GM12878 (cell line): Measurements from ENCODE around the gene TMCC2. TPM values are rescaled to one million over a fixed set of nuclear protein-coding genes. Genes with fewer than 3 reads are reported as not detected.

ENCODE experiments used
- ATAC-seq: fragments of 200-7000 bp; cut with Tn5 transposase; 3 replicates; pipeline ENCODE4 v1.9.1; 2020; ENCODE audit warnings: mild to moderate bottlenecking, moderate library complexity
- BruUV-seq: library from RNA; stranded (reverse); fragments of 400-500 nt; replicated peaks from 2 replicates; lab custom pipeline; 2021; lab: Mats Ljungman, UMichigan
- CTCF ChIA-PET: fragments of 300-600 bp; sonication (Branson Sonifier 250); formaldehyde crosslinking; extraction: SDS; loops from one replicate; lab custom pipeline; 2021; ENCODE audit warnings: inconsistent platforms; lab: Yijun Ruan, JAX
- POLR2A ChIA-PET: fragments of 350-600 bp; formaldehyde crosslinking; extraction: SDS; loops from one replicate; lab custom pipeline; 2021; ENCODE audit warnings: inconsistent platforms; lab: Charles Lee
- RAD21 ChIA-PET: fragments of 300-600 bp; sonication (Branson Sonifier 250); formaldehyde crosslinking; loops from one replicate; lab custom pipeline; 2023; ENCODE audit warnings: antibody characterized with exemption; ENCODE audit not compliant: unreplicated experiment; lab: Charles Lee
- SMC1A ChIA-PET: fragments of 300-600 bp; sonication (Branson Sonifier 250); formaldehyde crosslinking; loops from one replicate; lab custom pipeline; 2023; ENCODE audit not compliant: unreplicated experiment, uncharacterized antibody; lab: Charles Lee
- DNase-seq: peaks from one replicate; pipeline ENCODE4 v3.0.0-alpha.2; 2011; ENCODE audit warnings: low read depth, low spot score
- FAIRE-seq: peaks from 3 replicates; lab custom pipeline; 2011; peaks lifted over from hg19 to GRCh38; lab: Jason Lieb, UNC
- H2AFZ ChIP-seq: 2 replicates; pipeline ENCODE4 v1.6.0; 2011; ENCODE audit warnings: low read depth, low read length, control low read depth; ENCODE audit not compliant: control insufficient read depth
- H3K27ac ChIP-seq: 2 replicates; pipeline ENCODE4 v1.5.1; 2011; ENCODE audit warnings: control low read depth; ENCODE audit not compliant: control insufficient read depth, insufficient read depth
- H3K27me3 ChIP-seq, 2 experiments: replicated peaks in 1 of 2; 2 replicates each; pipeline versions ENCODE4 v1.6.0 to v1.6.1; 2011; ENCODE audit warnings: low read length in 1 of 2; ENCODE audit not compliant: control insufficient read depth in 2 of 2, insufficient read depth in 2 of 2
- H3K36me3 ChIP-seq, 2 experiments: 2 replicates each; pipeline ENCODE4 v1.5.1; 2011; ENCODE audit warnings: low read length in 1 of 2; ENCODE audit not compliant: control insufficient read depth in 2 of 2, insufficient read depth in 2 of 2
- H3K4me1 ChIP-seq: 2 replicates; pipeline ENCODE4 v1.6.1; 2011; ENCODE audit warnings: mild to moderate bottlenecking, low read length, moderate library complexity, mixed read lengths; ENCODE audit not compliant: control insufficient read depth, insufficient read depth
- H3K4me2 ChIP-seq: 2 replicates; pipeline ENCODE4 v1.6.0; 2011; ENCODE audit warnings: control low read depth; ENCODE audit not compliant: control insufficient read depth, insufficient read depth
- H3K4me3 ChIP-seq: fragments of 200-600 bp; sonication (generic); 2 replicates; pipeline ENCODE4 v1.5.1; 2016
- H3K79me2 ChIP-seq: 2 replicates; pipeline ENCODE4 v1.6.0; 2011; ENCODE audit warnings: low read length; ENCODE audit not compliant: control insufficient read depth, insufficient read depth
- H3K9ac ChIP-seq: 2 replicates; pipeline ENCODE4 v1.8.0; 2011; ENCODE audit warnings: low read length, control low read depth, mixed read lengths; ENCODE audit not compliant: control insufficient read depth, insufficient read depth
- H3K9me3 ChIP-seq: replicated peaks from 3 replicates; pipeline ENCODE4 v1.5.1; 2011; ENCODE audit warnings: mild to moderate bottlenecking, low read length; ENCODE audit not compliant: control insufficient read depth, insufficient read depth
- H4K20me1 ChIP-seq: 2 replicates; pipeline ENCODE4 v1.6.0; 2011; ENCODE audit not compliant: control insufficient read depth, insufficient read depth
- ATF7 ChIP-seq: fragments of 450-650 bp; IDR thresholded peaks from 2 replicates; pipeline ENCODE4 v1.6.1; 2016; ENCODE audit warnings: low read depth, mild to moderate bottlenecking
- CBFB ChIP-seq: IDR thresholded peaks from 2 replicates; pipeline ENCODE4 v1.6.1; 2016; ENCODE audit warnings: antibody characterized with exemption, low read depth
- EZH2 ChIP-seq: IDR thresholded peaks from 2 replicates; pipeline ENCODE4 v1.6.1; 2012; ENCODE audit warnings: low read depth, mild to moderate bottlenecking, control low read depth, inconsistent platforms, low read length, borderline replicate concordance; ENCODE audit not compliant: control insufficient read depth
- SRF ChIP-seq, 2 experiments: IDR thresholded peaks; 2 replicates each; pipeline ENCODE4 v1.6.1; 2011; ENCODE audit warnings: low read depth in 2 of 2, low read length in 2 of 2, mild to moderate bottlenecking in 1 of 2, moderate library complexity in 1 of 2
- WGBS: methylation state at CpG from one replicate; pipeline ENCODE4 v1.1.6; 2016; ENCODE audit warnings: low lambda C conversion rate; ENCODE audit not compliant: insufficient replicate concordance, insufficient coverage; ENCODE audit errors: missing lambda C conversion rate; 5-methylcytosine and 5-hydroxymethylcytosine counted together
- in situ Hi-C: fragments of 300-500 bp; cut with MboI; formaldehyde crosslinking; loops from 9 replicates; pipeline ENCODE4 v1.14.3; 2018; ENCODE audit warnings: mixed read lengths
- intact Hi-C: fragments of 100-400 bp; cut with micrococcal nuclease; formaldehyde crosslinking; loops from one replicate; pipeline ENCODE4 v1.14.2; 2022; ENCODE audit not compliant: unreplicated experiment
- polyA plus RNA-seq, 11 experiments: library from polyadenylated mRNA; depleted of rRNA in 4 of 11; unstranded in 6 of 11; stranded (reverse) in 5 of 11; fragments of >200 nt; fragmentation: Nextera tagmentation in 4 of 11; fragmentation: Illumina TruSeq in 1 of 11; extraction: Ambion mirVana in 4 of 11; extraction: Trizol in 1 of 11; gene quantifications; 1 replicate in 1 of 11; 2 replicates in 10 of 11; pipeline versions ENCODE4 v1.2.1 to v1.2.3, GENCODE V29; 2011 to 2016; ENCODE audit warnings: inconsistent platforms in 2 of 11, missing spikeins in 2 of 11, low read depth in 1 of 11
- total RNA-seq, 4 experiments: library from RNA; depleted of rRNA in 3 of 4; stranded (reverse); fragments of >200 nt in 3 of 4; fragmentation: Illumina TruSeq in 1 of 4; extraction: Trizol in 1 of 4; gene quantifications; 2 replicates each; pipeline versions ENCODE4 v1.2.1 to v1.2.3, GENCODE V29; 2013 to 2021
- TF ChIP-seq, protein P1 (sequence below): IDR thresholded peaks from 2 replicates; pipeline ENCODE4 v1.6.1; 2011; ENCODE audit warnings: borderline replicate concordance, low read depth, mild to moderate bottlenecking, moderate library complexity, mixed read lengths, low read length; ENCODE audit not compliant: insufficient read depth; ENCODE audit errors: extremely low read length

TMCC2 gene
- total and polyA plus RNA-seq, 10 of the 15 experiments (the other 5 are each of a cell fraction or from before 2014, with no cell fraction given) = 0.06 to 2.3 (median 0.76) TPM

DNA sequence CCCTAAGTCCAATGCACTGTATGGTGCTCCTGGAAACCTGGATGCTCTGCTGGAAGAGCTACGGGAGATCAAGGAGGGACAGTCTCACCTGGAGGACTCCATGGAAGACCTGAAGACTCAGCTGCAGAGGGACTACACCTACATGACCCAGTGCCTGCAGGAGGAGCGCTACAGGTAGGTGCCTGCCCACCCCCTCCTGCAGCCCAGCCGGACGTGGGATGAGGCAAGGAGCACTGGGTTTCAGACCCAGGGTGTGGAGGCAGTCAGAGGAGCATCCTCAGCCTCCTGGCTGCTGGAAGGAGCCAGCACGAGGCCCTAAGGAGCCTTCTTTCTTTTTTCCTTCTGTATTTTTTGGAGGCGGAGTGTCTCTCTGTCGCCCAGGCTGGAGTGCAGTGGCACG, 42.0 kb downstream of the TMCC2 start:
- ChIA-PET RAD21 (interaction anchor here (1.8 to 13.6 kb wide), 4 partner anchors 9 to 53 kb away, joined by 17 to 892 read pairs (median 138); partner anchors contain the start of genes NUAK2 and TMCC2), SMC1A (interaction anchor here (1.1 to 25.9 kb wide), 8 partner anchors 9 to 84 kb away, joined by 3 to 1445 read pairs (median 6); partner anchors contain the start of genes NUAK2 and TMCC2)
- H3K79me2 ChIP-seq = no peaks in the 10 kb centered on the region
- in situ Hi-C loops = loop anchor here (5.0 kb wide), 1 partner anchor 218 kb away; no protein-coding TSS in a partner anchor
- TF ChIP-seq ATF7 (no peak), EZH2 (no peak), CBFB (no peak), SRF (IDR thresholded peaks at IDR 0.05; ENCODE audit: low read depth in 2 of 2, low read length in 2 of 2) (no peak)
- TF ChIP-seq, protein P1, sequence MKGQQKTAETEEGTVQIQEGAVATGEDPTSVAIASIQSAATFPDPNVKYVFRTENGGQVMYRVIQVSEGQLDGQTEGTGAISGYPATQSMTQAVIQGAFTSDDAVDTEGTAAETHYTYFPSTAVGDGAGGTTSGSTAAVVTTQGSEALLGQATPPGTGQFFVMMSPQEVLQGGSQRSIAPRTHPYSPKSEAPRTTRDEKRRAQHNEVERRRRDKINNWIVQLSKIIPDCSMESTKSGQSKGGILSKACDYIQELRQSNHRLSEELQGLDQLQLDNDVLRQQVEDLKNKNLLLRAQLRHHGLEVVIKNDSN = no peak
- TF ChIP-seq, all 136 proteins: peak for 0
- no peaks in the 10 kb centered on the region for H4K20me1 ChIP-seq
- no TSS peak for BruUV-seq
- H2AFZ ChIP-seq = no peak overlapping the region
- H3K4me1 ChIP-seq = peaks cover 3% of the 10 kb centered on the region; the same call in 1 of the 2 replicates
- 76% methylated on average over 8 of the region's 8 CpGs for WGBS
- no peak for ATAC-seq
- CTCF ChIA-PET = interaction anchor here (1.3 to 42.1 kb wide), 5 partner anchors 13 to 255 kb away, joined by 5 to 2333 read pairs (median 16); partner anchors contain the start of gene NUAK2
- H3K27ac ChIP-seq = no peak overlapping the region
- no peaks in the 10 kb centered on the region for H3K36me3 ChIP-seq
- POLR2A ChIA-PET = interaction anchor here (0.6 to 6.2 kb wide), 2 partner anchors 53 to 326 kb away, joined by 7 to 91 read pairs; partner anchors contain the start of gene NUAK2
- H3K9me3 ChIP-seq = no peaks in the 10 kb centered on the region
- intact Hi-C loops = loop anchor here (10.0 kb wide), 1 partner anchor 255 kb away; no protein-coding TSS in a partner anchor
- no peaks in the 10 kb centered on the region; a peak in 1 of 4 replicates for H3K27me3 ChIP-seq
- FAIRE-seq = no peak
- no peak overlapping the region for H3K9ac ChIP-seq
- H3K4me2 ChIP-seq = no peak overlapping the region
- H3K4me3 ChIP-seq = no peak overlapping the region
- no peak for DNase-seq
